K562 (cell line): ENCODE results near the gene HMCN2. TPM values are rescaled to one million over a fixed set of nuclear protein-coding genes. Genes with fewer than 3 reads are reported as not detected.

Experiments used
- ATAC-seq: fragments of 200-7000 bp; cut with Tn5 transposase; 3 replicates; pipeline ENCODE4 v1.9.1; 2020; ENCODE audit warnings: moderate library complexity
- BruUV-seq: library from RNA; stranded (reverse); fragments of 400-500 nt; replicated peaks from 2 replicates; lab custom pipeline; 2021; lab: Mats Ljungman, UMichigan
- CTCF ChIA-PET: fragments of 300-600 bp; formaldehyde crosslinking; extraction: SDS; loops from one replicate; lab custom pipeline; 2021; ENCODE audit warnings: low intra/inter-chr PET ratio; lab: Yijun Ruan, JAX
- POLR2A ChIA-PET: fragments of 300-600, 350-650 bp; sonication (Branson Sonifier 250); formaldehyde crosslinking; extraction: SDS; loops from one replicate; lab custom pipeline; 2021; ENCODE audit warnings: antibody characterized with exemption, inconsistent platforms; lab: Yijun Ruan, JAX
- DNase-seq, 4 experiments: peaks; one replicate each; pipeline versions ENCODE4 v3.0.0 to v3.0.0-alpha.2; 2011 to 2018; ENCODE audit warnings: low spot score in 3 of 4, mixed read lengths in 3 of 4; ENCODE audit errors: extremely low read depth in 1 of 4
- FAIRE-seq: peaks from 2 replicates; lab custom pipeline; 2011; peaks lifted over from hg19 to GRCh38; lab: Jason Lieb, UNC
- H2AFZ ChIP-seq: 2 replicates; pipeline ENCODE4 v1.6.0; 2011; ENCODE audit warnings: low read depth, low read length, control low read depth, inconsistent platforms
- H3K27ac ChIP-seq: fragments of 200-600 bp; 3 replicates; pipeline ENCODE4 v1.8.0; 2011; ENCODE audit warnings: low read depth, mild to moderate bottlenecking, control low read depth, inconsistent platforms, low read length, moderate library complexity, mixed read lengths; ENCODE audit errors: extremely low read depth
- H3K27me3 ChIP-seq, 2 experiments: fragments of 300-600 bp in 1 of 2; 2 replicates in 1 of 2; 3 replicates in 1 of 2; pipeline versions ENCODE4 v1.6.0 to v1.8.0; 2011; ENCODE audit warnings: inconsistent platforms in 2 of 2, low read length in 2 of 2, mild to moderate bottlenecking in 1 of 2, mixed read lengths in 1 of 2, moderate library complexity in 1 of 2; ENCODE audit not compliant: control insufficient read depth in 2 of 2, insufficient read depth in 2 of 2
- H3K36me3 ChIP-seq: fragments of 300-600 bp; 3 replicates; pipeline ENCODE4 v1.8.0; 2011; ENCODE audit warnings: mild to moderate bottlenecking, low read length, inconsistent platforms; ENCODE audit not compliant: control insufficient read depth, insufficient read depth
- H3K4me1 ChIP-seq, 2 experiments: fragments of 200-600 bp in 1 of 2; replicated peaks in 1 of 2; 2 replicates in 1 of 2; 3 replicates in 1 of 2; pipeline versions ENCODE4 v1.5.1 to v1.8.0; 2011; ENCODE audit warnings: inconsistent platforms in 2 of 2, low read length in 2 of 2, mild to moderate bottlenecking in 1 of 2, mixed read lengths in 1 of 2, moderate library complexity in 1 of 2; ENCODE audit not compliant: control insufficient read depth in 2 of 2, insufficient read depth in 2 of 2
- H3K4me2 ChIP-seq: 2 replicates; pipeline ENCODE4 v1.6.1; 2011; ENCODE audit warnings: low read length, control low read depth, inconsistent platforms, mixed read lengths; ENCODE audit not compliant: insufficient read depth
- H3K4me3 ChIP-seq: fragments of 200-600 bp; sonication (generic), shearing (Covaris generic); 2 replicates; pipeline ENCODE4 v1.5.1; 2016; ENCODE audit warnings: control low read depth, inconsistent platforms
- H3K79me2 ChIP-seq: fragments of 200-600 bp; 3 replicates; pipeline ENCODE4 v1.8.0; 2011; ENCODE audit warnings: low read length, inconsistent platforms; ENCODE audit not compliant: control insufficient read depth, insufficient read depth
- H3K9ac ChIP-seq, 2 experiments: 2 replicates each; pipeline versions ENCODE4 v1.6.0 to v1.6.1; 2011; ENCODE audit warnings: low read depth in 2 of 2, low read length in 2 of 2, control low read depth in 1 of 2, inconsistent platforms in 1 of 2, mild to moderate bottlenecking in 1 of 2, mixed read lengths in 1 of 2; ENCODE audit not compliant: insufficient read depth in 1 of 2
- H3K9me1 ChIP-seq: one replicate; pipeline ENCODE4 v1.6.0; 2011; ENCODE audit warnings: inconsistent platforms, mild to moderate bottlenecking, low read length, moderate library complexity; ENCODE audit not compliant: control insufficient read depth, insufficient read depth
- H3K9me3 ChIP-seq: replicated peaks from 2 replicates; pipeline ENCODE4 v1.5.1; 2011; ENCODE audit warnings: low read depth, low read length, inconsistent platforms; ENCODE audit not compliant: control insufficient read depth, insufficient read depth
- H4K20me1 ChIP-seq: replicated peaks from 2 replicates; pipeline ENCODE4 v1.6.1; 2011; ENCODE audit warnings: low read length, inconsistent platforms, mixed read lengths; ENCODE audit not compliant: control insufficient read depth, insufficient read depth
- BRCA1 ChIP-seq, 2 experiments: fragments of 450-650 bp in 1 of 2; sonication (generic) in 1 of 2; formaldehyde crosslinking in 1 of 2; IDR thresholded peaks; 2 replicates each; pipeline versions ENCODE4 v1.5.0 to v1.6.1; 2017 to 2020; ENCODE audit warnings: mild to moderate bottlenecking in 1 of 2, missing genetic modification reagents in 1 of 2
- CHD4 ChIP-seq: fragments of 200-600 bp; sonication (generic); IDR thresholded peaks from 3 replicates; pipeline ENCODE4 v1.6.1; 2012; ENCODE audit warnings: low read depth, mild to moderate bottlenecking, mixed read lengths, low read length, inconsistent platforms; ENCODE audit not compliant: insufficient read depth, insufficient replicate concordance, poor library complexity, severe bottlenecking
- E2F3 ChIP-seq: fragments of 250-450 bp; sonication (Bioruptor Pico); IDR thresholded peaks from 2 replicates; pipeline ENCODE4 v1.4.0; 2020; ENCODE audit warnings: mild to moderate bottlenecking
- MCM7 ChIP-seq, 2 experiments: fragments of 450-650 bp; IDR thresholded peaks; 2 replicates each; pipeline ENCODE4 v1.6.1; 2016 to 2018
- PPARD ChIP-seq: fragments of 250-450 bp; sonication (Bioruptor Pico); IDR thresholded peaks from 2 replicates; pipeline ENCODE4 v1.8.0; 2022; ENCODE audit warnings: inconsistent platforms, mild to moderate bottlenecking, moderate library complexity
- RCOR1 ChIP-seq, 2 experiments: IDR thresholded peaks; 2 replicates each; pipeline ENCODE4 v1.6.1; 2012; ENCODE audit warnings: low read depth in 2 of 2, low read length in 2 of 2, borderline replicate concordance in 1 of 2, improper control_type of control experiment in 1 of 2
- TRIM28 ChIP-seq: fragments of 450-650 bp; IDR thresholded peaks from 2 replicates; pipeline ENCODE4 v1.6.1; 2017
- ZEB2 ChIP-seq: fragments of 450-650 bp; IDR thresholded peaks from 2 replicates; pipeline ENCODE4 v1.6.1; 2016
- ZNF224 ChIP-seq: sonication (generic); formaldehyde crosslinking; IDR thresholded peaks from 2 replicates; pipeline ENCODE4 v1.8.0; 2022; ENCODE audit warnings: mild to moderate bottlenecking, missing genetic modification reagents
- WGBS: fragments of 100-300 bp; shearing (Covaris generic); methylation state at CpG from one replicate; pipeline ENCODE4 v1.1.6; 2016; ENCODE audit warnings: low coverage, mixed read lengths; ENCODE audit not compliant: insufficient coverage; ENCODE audit errors: missing lambda C conversion rate; 5-methylcytosine and 5-hydroxymethylcytosine counted together
- in situ Hi-C: fragments of 300-500 bp; cut with MboI; formaldehyde crosslinking; loops from 4 replicates; pipeline ENCODE4 v1.15.0; 2018; ENCODE audit warnings: inconsistent platforms, mixed read lengths
- intact Hi-C: fragments of 100-400 bp; cut with micrococcal nuclease; formaldehyde crosslinking; loops from 2 replicates; pipeline ENCODE4 v1.14.2; 2022
- polyA plus RNA-seq, 8 experiments: library from polyadenylated mRNA; depleted of rRNA in 4 of 8; stranded (reverse) in 5 of 8; unstranded in 3 of 8; fragments of >200 nt; fragmentation: Nextera tagmentation in 2 of 8; fragmentation: Illumina TruSeq in 1 of 8; extraction: Ambion mirVana in 2 of 8; extraction: Trizol in 1 of 8; gene quantifications; 2 replicates each; pipeline versions ENCODE4 v1.2.1 to v1.2.3, GENCODE V29; 2011 to 2014; ENCODE audit warnings: inconsistent platforms in 1 of 8, missing spikeins in 1 of 8
- total RNA-seq, 7 experiments: library from RNA; depleted of rRNA in 6 of 7; stranded (reverse); fragments of >200 nt in 6 of 7; fragmentation: Illumina TruSeq in 2 of 7; extraction: Trizol in 2 of 7; gene quantifications; 2 replicates each; pipeline versions ENCODE4 v1.2.1 to v1.2.3, GENCODE V29; 2011 to 2021; ENCODE audit warnings: low replicate concordance in 1 of 7
- TF ChIP-seq, protein P1 (sequence below): fragments of 200-800 bp; sonication (Bioruptor generic); IDR thresholded peaks from 2 replicates; pipeline ENCODE4 v1.6.1; 2016; ENCODE audit warnings: missing genetic modification characterization, missing compliant biosample characterization

HMCN2 gene
- total and polyA plus RNA-seq, 9 of the 15 experiments (the other 6 are each of a cell fraction or from before 2014, with no cell fraction given) = 0.01 TPM; not detected in 8

GRCh38 chr9:130311003-130311402 lies 45.4 kb downstream of the HMCN2 start:
- Histone ChIP-seq H3K79me2 (no peaks in the 10 kb centered on the region), H3K9ac (no peak overlapping the region), H3K27me3 (peaks cover 1 to 26% of the 10 kb centered on the region in 2 experiments; a peak in 3 of 5 replicates), H3K36me3 (no peaks in the 10 kb centered on the region), H3K9me1 (no peaks in the 10 kb centered on the region), H2AFZ (no peak overlapping the region), H3K4me1 (peaks cover 0 to 2% of the 10 kb centered on the region in 2 experiments; a peak in 1 of 5 replicates), H4K20me1 (peaks cover 7% of the 10 kb centered on the region), H3K4me3 (no peak overlapping the region), H3K27ac (no peak overlapping the region), H3K4me2 (no peak overlapping the region), H3K9me3 (no peaks in the 10 kb centered on the region)
- in situ Hi-C loops (no loop called here), intact Hi-C loops (no loop called here)
- WGBS = 2% methylated on average over 8 of the region's 10 CpGs
- DNase-seq = no peak
- POLR2A ChIA-PET = interaction anchor here (0.6 to 1.2 kb wide), 2 partner anchors 22 to 142 kb away, joined by 3 read pairs; no protein-coding TSS in a partner anchor
- TF ChIP-seq CHD4 = no peak
- no peak for TF ChIP-seq TRIM28
- TF ChIP-seq RCOR1 (IDR thresholded peaks at IDR 0.05; ENCODE audit: borderline replicate concordance in 1 of 2, low read depth in 2 of 2, low read length in 2 of 2) = no peak
- TF ChIP-seq, protein P1, sequence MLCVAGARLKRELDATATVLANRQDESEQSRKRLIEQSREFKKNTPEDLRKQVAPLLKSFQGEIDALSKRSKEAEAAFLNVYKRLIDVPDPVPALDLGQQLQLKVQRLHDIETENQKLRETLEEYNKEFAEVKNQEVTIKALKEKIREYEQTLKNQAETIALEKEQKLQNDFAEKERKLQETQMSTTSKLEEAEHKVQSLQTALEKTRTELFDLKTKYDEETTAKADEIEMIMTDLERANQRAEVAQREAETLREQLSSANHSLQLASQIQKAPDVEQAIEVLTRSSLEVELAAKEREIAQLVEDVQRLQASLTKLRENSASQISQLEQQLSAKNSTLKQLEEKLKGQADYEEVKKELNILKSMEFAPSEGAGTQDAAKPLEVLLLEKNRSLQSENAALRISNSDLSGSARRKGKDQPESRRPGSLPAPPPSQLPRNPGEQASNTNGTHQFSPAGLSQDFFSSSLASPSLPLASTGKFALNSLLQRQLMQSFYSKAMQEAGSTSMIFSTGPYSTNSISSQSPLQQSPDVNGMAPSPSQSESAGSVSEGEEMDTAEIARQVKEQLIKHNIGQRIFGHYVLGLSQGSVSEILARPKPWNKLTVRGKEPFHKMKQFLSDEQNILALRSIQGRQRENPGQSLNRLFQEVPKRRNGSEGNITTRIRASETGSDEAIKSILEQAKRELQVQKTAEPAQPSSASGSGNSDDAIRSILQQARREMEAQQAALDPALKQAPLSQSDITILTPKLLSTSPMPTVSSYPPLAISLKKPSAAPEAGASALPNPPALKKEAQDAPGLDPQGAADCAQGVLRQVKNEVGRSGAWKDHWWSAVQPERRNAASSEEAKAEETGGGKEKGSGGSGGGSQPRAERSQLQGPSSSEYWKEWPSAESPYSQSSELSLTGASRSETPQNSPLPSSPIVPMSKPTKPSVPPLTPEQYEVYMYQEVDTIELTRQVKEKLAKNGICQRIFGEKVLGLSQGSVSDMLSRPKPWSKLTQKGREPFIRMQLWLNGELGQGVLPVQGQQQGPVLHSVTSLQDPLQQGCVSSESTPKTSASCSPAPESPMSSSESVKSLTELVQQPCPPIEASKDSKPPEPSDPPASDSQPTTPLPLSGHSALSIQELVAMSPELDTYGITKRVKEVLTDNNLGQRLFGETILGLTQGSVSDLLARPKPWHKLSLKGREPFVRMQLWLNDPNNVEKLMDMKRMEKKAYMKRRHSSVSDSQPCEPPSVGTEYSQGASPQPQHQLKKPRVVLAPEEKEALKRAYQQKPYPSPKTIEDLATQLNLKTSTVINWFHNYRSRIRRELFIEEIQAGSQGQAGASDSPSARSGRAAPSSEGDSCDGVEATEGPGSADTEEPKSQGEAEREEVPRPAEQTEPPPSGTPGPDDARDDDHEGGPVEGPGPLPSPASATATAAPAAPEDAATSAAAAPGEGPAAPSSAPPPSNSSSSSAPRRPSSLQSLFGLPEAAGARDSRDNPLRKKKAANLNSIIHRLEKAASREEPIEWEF (CRISPR knock-in tag) = no peak
- no peak for TF ChIP-seq ZNF224
- TF ChIP-seq BRCA1 (IDR thresholded peaks at IDR 0.05) = no peak
- TF ChIP-seq BRCA1 (CRISPR knock-in tag; IDR thresholded peaks at IDR 0.05) = no peak
- no peak for TF ChIP-seq E2F3 (CRISPR knock-in tag)
- TF ChIP-seq MCM7 (IDR thresholded peaks at IDR 0.05) = no peak
- TF ChIP-seq ZEB2 = no peak
- no peak for TF ChIP-seq PPARD
- FAIRE-seq = no peak
- no TSS peak for BruUV-seq
- CTCF ChIA-PET = no interaction called here
- ATAC-seq = no peak
